ENCODE data around the gene METTL21C. TPM values are rescaled to one million over a fixed set of nuclear protein-coding genes. Genes with fewer than 3 reads are reported as not detected.

The METTL21C gene
- polyA plus RNA-seq, 1 donor from 2014 or later = not detected

DNA sequence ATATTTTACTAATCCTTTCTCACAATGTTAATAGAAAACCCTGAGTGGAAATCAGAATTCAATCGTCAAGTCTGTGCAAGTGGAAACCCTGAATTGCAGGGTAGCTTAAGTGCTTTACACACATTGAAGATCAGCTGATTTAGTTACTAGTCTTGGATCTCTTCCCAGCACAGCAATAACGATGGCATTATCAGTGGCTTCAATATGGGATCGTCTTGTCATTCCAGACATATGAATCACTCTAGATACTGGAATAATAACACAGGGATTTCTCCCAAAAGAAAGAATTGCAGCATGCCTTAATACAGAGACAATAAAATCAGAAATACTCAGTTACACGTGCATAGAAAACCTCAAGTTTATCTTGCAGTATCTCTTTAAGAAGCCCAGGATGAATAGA, 12.6 kb upstream of the METTL21C start:
- no peaks in the 10 kb centered on the region for H4K20me1 ChIP-seq (ENCODE audit: insufficient read depth)
- no peaks in the 10 kb centered on the region for H3K9me2 ChIP-seq (ENCODE audit: insufficient read depth, low read length)
- H3K27ac ChIP-seq (ENCODE audit: low read length) = peak overlapping the region; percentile 53
- peak overlapping the region; percentile 6 for H3K4me3 ChIP-seq (ENCODE audit: low read length)
- no peak overlapping the region for H3K9ac ChIP-seq (ENCODE audit: low read length)
- no peaks in the 10 kb centered on the region for H3F3A ChIP-seq (ENCODE audit: insufficient read depth, low read length, poor library complexity, severe bottlenecking)
- TF ChIP-seq, protein P1, sequence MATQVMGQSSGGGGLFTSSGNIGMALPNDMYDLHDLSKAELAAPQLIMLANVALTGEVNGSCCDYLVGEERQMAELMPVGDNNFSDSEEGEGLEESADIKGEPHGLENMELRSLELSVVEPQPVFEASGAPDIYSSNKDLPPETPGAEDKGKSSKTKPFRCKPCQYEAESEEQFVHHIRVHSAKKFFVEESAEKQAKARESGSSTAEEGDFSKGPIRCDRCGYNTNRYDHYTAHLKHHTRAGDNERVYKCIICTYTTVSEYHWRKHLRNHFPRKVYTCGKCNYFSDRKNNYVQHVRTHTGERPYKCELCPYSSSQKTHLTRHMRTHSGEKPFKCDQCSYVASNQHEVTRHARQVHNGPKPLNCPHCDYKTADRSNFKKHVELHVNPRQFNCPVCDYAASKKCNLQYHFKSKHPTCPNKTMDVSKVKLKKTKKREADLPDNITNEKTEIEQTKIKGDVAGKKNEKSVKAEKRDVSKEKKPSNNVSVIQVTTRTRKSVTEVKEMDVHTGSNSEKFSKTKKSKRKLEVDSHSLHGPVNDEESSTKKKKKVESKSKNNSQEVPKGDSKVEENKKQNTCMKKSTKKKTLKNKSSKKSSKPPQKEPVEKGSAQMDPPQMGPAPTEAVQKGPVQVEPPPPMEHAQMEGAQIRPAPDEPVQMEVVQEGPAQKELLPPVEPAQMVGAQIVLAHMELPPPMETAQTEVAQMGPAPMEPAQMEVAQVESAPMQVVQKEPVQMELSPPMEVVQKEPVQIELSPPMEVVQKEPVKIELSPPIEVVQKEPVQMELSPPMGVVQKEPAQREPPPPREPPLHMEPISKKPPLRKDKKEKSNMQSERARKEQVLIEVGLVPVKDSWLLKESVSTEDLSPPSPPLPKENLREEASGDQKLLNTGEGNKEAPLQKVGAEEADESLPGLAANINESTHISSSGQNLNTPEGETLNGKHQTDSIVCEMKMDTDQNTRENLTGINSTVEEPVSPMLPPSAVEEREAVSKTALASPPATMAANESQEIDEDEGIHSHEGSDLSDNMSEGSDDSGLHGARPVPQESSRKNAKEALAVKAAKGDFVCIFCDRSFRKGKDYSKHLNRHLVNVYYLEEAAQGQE (IDR thresholded peaks at IDR 0.05; ENCODE audit: borderline replicate concordance) = peak; percentile 84
- no peak for TF ChIP-seq EZH2 (IDR thresholded peaks at IDR 0.05; ENCODE audit: borderline replicate concordance, insufficient read depth, low read length, poor library complexity, severe bottlenecking)
- peak; percentile 21 for TF ChIP-seq SMC3 (conservative IDR thresholded peaks at IDR 0.05; ENCODE audit: poor library complexity)
- no peak overlapping the region for H2AFZ ChIP-seq (ENCODE audit: low read depth, low read length)
- H3K36me3 ChIP-seq (ENCODE audit: insufficient read depth, low read length) = no peaks in the 10 kb centered on the region
- H3K4me2 ChIP-seq (ENCODE audit: low read length) = no peak overlapping the region
- H3K79me2 ChIP-seq (replicated peaks; ENCODE audit: insufficient read depth, low read length) = no peaks in the 10 kb centered on the region
- no peaks in the 10 kb centered on the region for H3K27me3 ChIP-seq (ENCODE audit: insufficient read depth, low read depth, low read length)
- H3K9me3 ChIP-seq (ENCODE audit: low read length) = no peaks in the 10 kb centered on the region

DNA sequence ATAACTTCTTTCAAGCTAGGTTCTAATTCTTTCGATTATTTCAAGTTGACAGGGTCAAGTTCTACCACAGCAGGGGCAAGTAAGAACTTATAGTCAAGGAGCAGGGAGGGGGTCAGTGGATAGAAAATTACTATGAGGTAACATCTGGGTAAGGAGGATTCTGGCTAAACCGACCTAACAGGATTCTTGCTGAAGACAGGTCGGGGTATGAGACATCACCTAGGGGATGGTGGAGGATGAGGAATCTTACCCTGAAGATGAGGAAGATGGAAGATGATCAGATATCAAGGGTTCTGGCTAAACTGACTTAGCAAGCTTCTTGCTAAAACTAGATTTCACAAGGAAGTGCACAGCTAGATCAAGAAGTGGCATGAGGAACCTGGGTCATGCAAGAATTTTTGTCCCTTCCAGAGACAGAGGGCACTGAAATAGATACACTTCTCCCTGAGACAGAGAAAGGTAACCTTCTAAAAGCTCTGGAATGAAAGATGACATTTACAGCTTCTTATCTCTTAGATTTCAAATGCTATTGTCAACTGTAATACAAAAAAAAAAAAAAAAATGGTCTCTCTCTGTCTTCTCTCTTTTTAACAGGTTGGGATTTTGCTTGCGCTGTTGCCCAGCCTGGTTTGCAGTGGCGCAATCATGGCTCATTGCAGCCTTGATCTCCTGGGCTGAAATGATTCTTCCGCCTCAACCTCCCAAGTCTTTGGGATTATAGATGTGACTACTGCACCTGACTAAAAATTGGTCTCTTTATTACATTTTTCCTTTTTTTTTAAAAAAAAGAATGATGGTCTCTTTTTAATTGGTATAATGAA, 9.6 kb upstream of the METTL21C start:
- no peak overlapping the region for H3K4me2 ChIP-seq (ENCODE audit: low read length)
- H3K79me2 ChIP-seq (replicated peaks; ENCODE audit: insufficient read depth, low read length) = no peaks in the 10 kb centered on the region

More for the DNA sequence above, 9.6 kb upstream of the METTL21C start:
- Histone ChIP-seq H4K20me1 (ENCODE audit: insufficient read depth) (no peaks in the 10 kb centered on the region), H3K27me3 (ENCODE audit: insufficient read depth, low read depth, low read length) (no peaks in the 10 kb centered on the region), H3K9ac (ENCODE audit: low read length) (no peak overlapping the region), H3K36me3 (ENCODE audit: insufficient read depth, low read length) (no peaks in the 10 kb centered on the region), H3K4me3 (ENCODE audit: low read length) (no peak overlapping the region), H3K27ac (ENCODE audit: low read length) (no peak overlapping the region), H2AFZ (ENCODE audit: low read depth, low read length) (no peak overlapping the region), H3F3A (ENCODE audit: insufficient read depth, low read length, poor library complexity, severe bottlenecking) (no peaks in the 10 kb centered on the region), H3K9me3 (ENCODE audit: low read length) (no peaks in the 10 kb centered on the region), H3K9me2 (ENCODE audit: insufficient read depth, low read length) (no peaks in the 10 kb centered on the region)
- TF ChIP-seq EP300 (conservative IDR thresholded peaks at IDR 0.05; ENCODE audit: poor library complexity, severe bottlenecking) = no peak
- TF ChIP-seq, protein P1 (IDR thresholded peaks at IDR 0.05; ENCODE audit: borderline replicate concordance) = no peak
- no peak for TF ChIP-seq POLR2AphosphoS5 (IDR thresholded peaks at IDR 0.05)
- TF ChIP-seq TAF1 (IDR thresholded peaks at IDR 0.05; ENCODE audit: low read depth) = no peak
- TF ChIP-seq, protein P2, sequence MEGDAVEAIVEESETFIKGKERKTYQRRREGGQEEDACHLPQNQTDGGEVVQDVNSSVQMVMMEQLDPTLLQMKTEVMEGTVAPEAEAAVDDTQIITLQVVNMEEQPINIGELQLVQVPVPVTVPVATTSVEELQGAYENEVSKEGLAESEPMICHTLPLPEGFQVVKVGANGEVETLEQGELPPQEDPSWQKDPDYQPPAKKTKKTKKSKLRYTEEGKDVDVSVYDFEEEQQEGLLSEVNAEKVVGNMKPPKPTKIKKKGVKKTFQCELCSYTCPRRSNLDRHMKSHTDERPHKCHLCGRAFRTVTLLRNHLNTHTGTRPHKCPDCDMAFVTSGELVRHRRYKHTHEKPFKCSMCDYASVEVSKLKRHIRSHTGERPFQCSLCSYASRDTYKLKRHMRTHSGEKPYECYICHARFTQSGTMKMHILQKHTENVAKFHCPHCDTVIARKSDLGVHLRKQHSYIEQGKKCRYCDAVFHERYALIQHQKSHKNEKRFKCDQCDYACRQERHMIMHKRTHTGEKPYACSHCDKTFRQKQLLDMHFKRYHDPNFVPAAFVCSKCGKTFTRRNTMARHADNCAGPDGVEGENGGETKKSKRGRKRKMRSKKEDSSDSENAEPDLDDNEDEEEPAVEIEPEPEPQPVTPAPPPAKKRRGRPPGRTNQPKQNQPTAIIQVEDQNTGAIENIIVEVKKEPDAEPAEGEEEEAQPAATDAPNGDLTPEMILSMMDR (IDR thresholded peaks at IDR 0.05; ENCODE audit: poor library complexity, severe bottlenecking) = no peak
- TF ChIP-seq MXI1 (conservative IDR thresholded peaks at IDR 0.05; ENCODE audit: poor library complexity, severe bottlenecking) = no peak
- no peak for TF ChIP-seq RAD21 (conservative IDR thresholded peaks at IDR 0.05)
- TF ChIP-seq EZH2 (IDR thresholded peaks at IDR 0.05; ENCODE audit: borderline replicate concordance, insufficient read depth, low read length, poor library complexity, severe bottlenecking) = no peak
- no peak for TF ChIP-seq SMC3 (conservative IDR thresholded peaks at IDR 0.05; ENCODE audit: poor library complexity)

All from neural cell (in vitro differentiated cells).